Spinal cord (tissue), 10 donors: ENCODE data around the gene PTPRQ. TPM values are rescaled to one million over a fixed set of nuclear protein-coding genes. Genes with fewer than 3 reads are reported as not detected.

Experiments used
- DNase-seq, 6 donors: peaks; one replicate each; pipeline versions ENCODE4 v3.0.0 to v3.0.0-alpha.2; 2013 to 2015; ENCODE audit warnings: low spot score in 6 of 6, low read depth in 4 of 6
- H3K27ac ChIP-seq: one replicate; pipeline ENCODE4 v1.5.1; 2013; ENCODE audit warnings: low read depth, low read length, control low read depth
- H3K27me3 ChIP-seq: one replicate; pipeline ENCODE4 v1.6.1; 2013; ENCODE audit warnings: low read length; ENCODE audit not compliant: control insufficient read depth, insufficient read depth
- H3K36me3 ChIP-seq: one replicate; pipeline ENCODE4 v1.6.1; 2013; ENCODE audit warnings: low read length; ENCODE audit not compliant: control insufficient read depth, insufficient read depth
- H3K4me1 ChIP-seq: one replicate; pipeline ENCODE4 v1.6.1; 2013; ENCODE audit warnings: low read length; ENCODE audit not compliant: control insufficient read depth, insufficient read depth
- H3K4me3 ChIP-seq: one replicate; pipeline ENCODE4 v1.5.1; 2013; ENCODE audit warnings: low read depth, low read length, control low read depth
- H3K9me3 ChIP-seq: one replicate; pipeline ENCODE4 v1.6.1; 2013; ENCODE audit warnings: low read length; ENCODE audit not compliant: control insufficient read depth, insufficient read depth
- WGBS: methylation state at CpG from one replicate; pipeline ENCODE4 v1.1.5; 2013; ENCODE audit warnings: missing lambda C conversion rate; ENCODE audit not compliant: insufficient coverage; 5-methylcytosine and 5-hydroxymethylcytosine counted together
- polyA plus RNA-seq, 2 donors: library from polyadenylated mRNA; unstranded; fragments of 120-200 nt; gene quantifications; one replicate each; pipeline ENCODE4 v1.2.1, GENCODE V29; 2013; ENCODE audit not compliant: insufficient read length in 2 of 2
- total RNA-seq, 2 donors: library from RNA; depleted of rRNA in 1 of 2; stranded (reverse); fragments of 120-200 nt in 1 of 2; fragments of >200 nt in 1 of 2; gene quantifications; one replicate each; pipeline versions ENCODE4 v1.2.3 to v1.2.4, GENCODE V29; 2013 to 2014
- donor health status: healthy.

PTPRQ gene
- total and polyA plus RNA-seq, 4 donors, result 0.99 to 1.7 (median 1.3) TPM

GRCh38 chr12:80620281-80620680 lies 176.2 kb downstream of the PTPRQ start:
- WGBS, result no CpG with 5 or more reads among the region's 2 CpGs
- DNase-seq, result no peak
- H3K4me3 ChIP-seq, result no peak overlapping the region

DNA sequence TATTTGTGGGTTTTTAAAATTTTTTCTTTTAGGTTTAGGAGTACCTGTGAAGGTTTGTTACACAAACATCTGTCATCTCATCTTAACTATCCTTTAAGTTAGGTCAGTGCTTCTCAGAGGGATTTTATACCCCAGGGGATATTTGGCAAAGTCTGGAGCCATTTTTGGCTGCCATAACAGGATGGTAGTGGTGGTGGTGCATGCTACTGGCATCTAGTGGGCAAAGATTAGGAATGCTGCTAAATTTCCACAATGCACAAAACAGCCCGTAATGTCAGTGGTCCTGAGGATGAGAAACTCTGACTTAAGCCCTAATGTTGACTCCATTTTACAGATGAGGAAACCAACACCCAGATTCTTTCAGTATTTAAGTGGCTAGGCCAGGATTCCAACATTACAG lies 178.2 kb downstream of the PTPRQ start:
- Histone ChIP-seq H3K27ac (no peak overlapping the region), H3K4me3 (no peak overlapping the region), H3K9me3 (no peaks in the 10 kb centered on the region), H3K27me3 (no peaks in the 10 kb centered on the region), H3K4me1 (no peaks in the 10 kb centered on the region), H3K36me3 (no peaks in the 10 kb centered on the region)
- no peak for DNase-seq
- WGBS, result no CpG with 5 or more reads among the region's 1 CpG

More at GRCh38 chr12:80620281-80620680, 176.2 kb downstream of the PTPRQ start:
- Histone ChIP-seq H3K36me3 (no peaks in the 10 kb centered on the region), H3K4me1 (no peaks in the 10 kb centered on the region), H3K9me3 (no peaks in the 10 kb centered on the region), H3K27me3 (no peaks in the 10 kb centered on the region), H3K27ac (no peak overlapping the region)

DNA sequence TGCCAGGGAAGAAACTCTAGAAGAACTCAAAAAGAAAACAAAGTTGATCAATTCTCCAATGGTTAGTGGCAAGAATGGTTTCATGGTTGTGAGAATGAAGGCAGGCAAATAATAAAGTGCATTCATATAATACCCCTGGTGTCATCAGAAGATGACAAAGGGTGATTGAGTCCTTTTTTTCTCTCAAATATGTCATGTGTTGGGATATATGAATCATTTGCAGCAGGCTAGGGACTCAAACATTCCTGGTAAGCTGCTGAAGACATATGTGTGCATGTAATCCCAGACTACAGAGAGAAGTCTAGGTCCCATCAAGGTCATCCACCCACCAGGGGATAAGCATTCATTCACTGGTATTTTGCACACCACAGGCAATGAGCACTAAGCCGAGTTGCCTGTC lies 181.0 kb downstream of the PTPRQ start:
- Histone ChIP-seq H3K27me3 (no peaks in the 10 kb centered on the region), H3K27ac (no peak overlapping the region), H3K9me3 (no peaks in the 10 kb centered on the region), H3K36me3 (no peaks in the 10 kb centered on the region), H3K4me3 (no peak overlapping the region), H3K4me1 (no peaks in the 10 kb centered on the region)
- no CpG with 5 or more reads among the region's 1 CpG for WGBS
- DNase-seq, result no peak

GRCh38 chr12:80625901-80626300 lies 181.9 kb downstream of the PTPRQ start:
- H3K9me3 ChIP-seq, result no peaks in the 10 kb centered on the region
- H3K27ac ChIP-seq, result no peak overlapping the region
- WGBS, result no CpG with 5 or more reads among the region's 3 CpGs
- no peak overlapping the region for H3K4me3 ChIP-seq
- DNase-seq, result no peak
- H3K36me3 ChIP-seq, result no peaks in the 10 kb centered on the region
- no peaks in the 10 kb centered on the region for H3K4me1 ChIP-seq
- H3K27me3 ChIP-seq, result no peaks in the 10 kb centered on the region

DNA sequence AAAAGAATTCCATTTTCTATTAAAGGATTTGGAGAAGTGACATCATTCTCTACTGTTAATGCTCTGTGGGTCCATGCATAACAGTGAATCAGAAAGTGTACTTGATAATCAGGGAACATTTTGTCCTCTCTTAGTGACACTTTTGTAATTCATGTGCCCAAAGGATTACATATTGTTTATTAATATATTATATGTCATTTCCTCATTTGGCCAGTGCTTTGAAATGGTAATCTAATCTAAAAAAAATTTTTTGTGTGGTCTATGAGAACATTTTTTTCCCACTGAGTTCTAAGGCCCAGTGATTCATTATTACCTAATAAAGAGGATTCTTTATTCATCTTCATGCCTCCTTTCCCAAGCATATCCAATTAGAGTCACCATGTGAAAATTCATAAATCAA lies 183.7 kb downstream of the PTPRQ start:
- no peaks in the 10 kb centered on the region for H3K9me3 ChIP-seq
- H3K4me1 ChIP-seq, result no peaks in the 10 kb centered on the region
- no peak for DNase-seq
- no peak overlapping the region for H3K4me3 ChIP-seq
- no peaks in the 10 kb centered on the region for H3K36me3 ChIP-seq
- H3K27ac ChIP-seq, result no peak overlapping the region
- H3K27me3 ChIP-seq, result no peaks in the 10 kb centered on the region

DNA sequence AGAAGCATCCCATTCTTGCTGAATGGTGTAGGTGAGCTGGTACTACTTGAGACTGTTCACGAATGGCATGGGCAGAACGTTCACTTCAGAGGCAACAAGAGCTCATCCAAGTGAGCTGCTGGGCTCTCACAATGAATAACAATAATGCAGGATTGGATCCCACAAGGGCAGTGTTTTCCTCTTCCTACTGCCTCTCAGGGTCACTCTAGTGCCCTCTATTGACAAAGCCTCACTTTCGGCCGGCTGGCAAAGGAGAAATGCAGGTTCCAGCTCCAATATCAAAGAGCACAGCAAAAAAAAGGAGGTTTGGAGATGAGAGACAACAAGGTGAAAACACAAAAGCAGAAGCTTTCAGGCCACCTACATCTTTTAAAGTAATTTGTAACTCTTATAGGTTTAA lies 188.8 kb downstream of the PTPRQ start:
- 83% methylated on average over 1 of the region's 4 CpGs for WGBS
- H3K4me3 ChIP-seq, result no peak overlapping the region
- no peak overlapping the region for H3K27ac ChIP-seq
- H3K36me3 ChIP-seq, result no peaks in the 10 kb centered on the region
- no peaks in the 10 kb centered on the region for H3K4me1 ChIP-seq
- H3K27me3 ChIP-seq, result no peaks in the 10 kb centered on the region
- DNase-seq, result no peak
- no peaks in the 10 kb centered on the region for H3K9me3 ChIP-seq

- Histone ChIP-seq H3K27ac (no peak overlapping the region), H3K27me3 (no peaks in the 10 kb centered on the region), H3K4me3 (no peak overlapping the region), H3K9me3 (no peaks in the 10 kb centered on the region), H3K36me3 (no peaks in the 10 kb centered on the region), H3K4me1 (no peaks in the 10 kb centered on the region)
- DNase-seq, result no peak
- WGBS, result 30% methylated on average over 3 of the region's 6 CpGs
Measured at GRCh38 chr12:80634903-80635302, 190.9 kb downstream of the PTPRQ start.

DNA sequence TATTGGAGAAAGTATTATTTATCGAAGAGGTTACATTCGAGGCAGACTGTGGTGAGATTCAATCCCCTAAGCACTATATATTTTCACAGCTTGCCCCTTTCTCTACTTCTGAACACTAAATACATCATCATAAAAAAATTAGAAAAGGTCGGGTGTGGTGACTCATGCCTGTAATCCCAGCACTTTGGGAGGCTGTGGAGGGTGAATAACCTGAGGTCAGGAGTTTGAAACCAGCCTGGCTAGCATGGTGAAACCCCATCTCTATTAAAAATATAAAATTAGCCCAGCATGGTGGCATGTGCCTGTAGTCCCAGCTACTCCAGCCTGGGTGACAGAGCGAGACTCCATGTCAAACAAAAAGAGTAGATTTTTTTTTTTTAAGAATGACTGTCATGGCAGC lies 192.8 kb downstream of the PTPRQ start:
- H3K27me3 ChIP-seq, result no peaks in the 10 kb centered on the region
- no peaks in the 10 kb centered on the region for H3K36me3 ChIP-seq
- no peak overlapping the region for H3K27ac ChIP-seq
- H3K4me1 ChIP-seq, result no peaks in the 10 kb centered on the region
- DNase-seq, result no peak
- no CpG with 5 or more reads among the region's 4 CpGs for WGBS
- no peak overlapping the region for H3K4me3 ChIP-seq
- no peaks in the 10 kb centered on the region for H3K9me3 ChIP-seq

DNA sequence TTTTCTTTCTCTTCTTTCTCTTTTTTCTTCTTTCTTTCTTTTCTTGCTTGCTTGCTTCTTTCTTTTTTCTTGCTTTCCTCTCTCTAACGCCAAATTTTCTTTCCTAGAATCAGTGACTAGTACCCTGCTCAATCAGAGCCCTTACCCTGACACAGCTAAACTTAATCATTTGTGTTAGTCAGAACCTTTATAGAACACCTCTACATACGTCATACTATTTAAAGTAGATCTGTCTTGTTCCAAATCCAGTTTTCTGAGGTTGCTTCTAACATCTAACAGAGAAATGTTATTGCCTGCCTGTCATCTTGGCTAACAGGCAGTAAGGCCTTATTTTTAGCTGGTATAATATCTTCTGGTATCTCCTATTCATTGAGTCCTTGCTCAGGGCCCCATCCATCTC lies 197.9 kb downstream of the PTPRQ start:
- H3K9me3 ChIP-seq, result no peaks in the 10 kb centered on the region
- no peak overlapping the region for H3K27ac ChIP-seq
- no peak overlapping the region for H3K4me3 ChIP-seq
- H3K36me3 ChIP-seq, result no peaks in the 10 kb centered on the region
- WGBS, result 88% methylated on average over 1 of the region's 2 CpGs
- no peaks in the 10 kb centered on the region for H3K4me1 ChIP-seq
- no peaks in the 10 kb centered on the region for H3K27me3 ChIP-seq
- DNase-seq, result no peak

DNA sequence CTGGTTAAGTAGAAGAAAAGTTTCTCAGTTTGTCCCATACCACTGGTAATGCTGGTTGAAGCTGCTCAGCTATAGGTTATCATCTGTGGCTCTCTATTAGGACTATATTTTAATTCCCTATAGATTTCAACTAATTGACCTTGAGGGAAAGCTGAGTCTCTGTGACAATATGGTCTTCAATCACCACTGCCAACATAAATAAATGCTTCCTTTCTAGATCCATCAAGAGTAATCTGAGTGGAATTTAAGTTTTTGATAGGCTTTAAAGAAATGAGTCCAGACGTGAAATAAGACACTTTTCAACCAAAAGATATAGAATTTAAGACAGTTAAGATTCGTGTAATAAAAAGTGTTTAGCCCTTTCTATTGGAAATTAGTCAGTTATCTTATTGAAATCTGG lies 199.9 kb downstream of the PTPRQ start:
- WGBS, result no CpG with 5 or more reads among the region's 2 CpGs
- Histone ChIP-seq H3K36me3 (no peaks in the 10 kb centered on the region), H3K4me3 (no peak overlapping the region), H3K27me3 (no peaks in the 10 kb centered on the region), H3K4me1 (no peaks in the 10 kb centered on the region), H3K27ac (no peak overlapping the region), H3K9me3 (no peaks in the 10 kb centered on the region)
- no peak for DNase-seq
